LNCaP clone FGC (cell line): ENCODE measurements around the gene ADAM33.

Experiments used
- DNase-seq: peaks from one replicate; pipeline ENCODE4 v3.0.0-alpha.2; 2011; ENCODE audit warnings: low read depth
- H3K4me3 ChIP-seq: 2 replicates; pipeline ENCODE4 v1.5.1; 2011; ENCODE audit warnings: mild to moderate bottlenecking, low read depth, low read length, control low read depth
- TF ChIP-seq, protein P1 (sequence below): IDR thresholded peaks from 2 replicates; pipeline ENCODE4 v1.5.1; 2012; ENCODE audit warnings: mild to moderate bottlenecking; ENCODE audit not compliant: control insufficient read depth, insufficient read depth; ENCODE audit errors: extremely low read depth

The ADAM33 gene

DNA sequence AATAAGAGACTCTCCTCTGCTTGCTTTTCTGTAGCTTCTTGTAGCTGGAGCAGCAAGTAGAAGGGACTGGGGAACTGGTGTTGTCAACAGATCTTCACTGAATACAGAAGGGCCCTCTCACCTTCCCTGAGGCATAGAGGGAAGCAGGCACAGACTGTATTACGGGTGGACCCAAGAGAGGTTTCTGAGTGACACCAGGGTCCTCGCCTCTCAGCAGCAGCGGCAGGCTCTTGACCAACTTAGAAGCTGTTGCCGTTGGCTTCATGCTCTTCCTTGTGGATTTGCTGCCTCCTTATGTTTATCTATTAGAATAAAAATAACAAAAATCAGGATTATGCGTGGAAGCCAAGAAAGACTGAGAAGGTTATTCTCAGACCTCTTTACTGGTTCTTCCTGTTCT lies 50.3 kb downstream of the ADAM33 start:
- no peak for DNase-seq
- H3K4me3 ChIP-seq: no peak overlapping the region
- TF ChIP-seq, protein P1, sequence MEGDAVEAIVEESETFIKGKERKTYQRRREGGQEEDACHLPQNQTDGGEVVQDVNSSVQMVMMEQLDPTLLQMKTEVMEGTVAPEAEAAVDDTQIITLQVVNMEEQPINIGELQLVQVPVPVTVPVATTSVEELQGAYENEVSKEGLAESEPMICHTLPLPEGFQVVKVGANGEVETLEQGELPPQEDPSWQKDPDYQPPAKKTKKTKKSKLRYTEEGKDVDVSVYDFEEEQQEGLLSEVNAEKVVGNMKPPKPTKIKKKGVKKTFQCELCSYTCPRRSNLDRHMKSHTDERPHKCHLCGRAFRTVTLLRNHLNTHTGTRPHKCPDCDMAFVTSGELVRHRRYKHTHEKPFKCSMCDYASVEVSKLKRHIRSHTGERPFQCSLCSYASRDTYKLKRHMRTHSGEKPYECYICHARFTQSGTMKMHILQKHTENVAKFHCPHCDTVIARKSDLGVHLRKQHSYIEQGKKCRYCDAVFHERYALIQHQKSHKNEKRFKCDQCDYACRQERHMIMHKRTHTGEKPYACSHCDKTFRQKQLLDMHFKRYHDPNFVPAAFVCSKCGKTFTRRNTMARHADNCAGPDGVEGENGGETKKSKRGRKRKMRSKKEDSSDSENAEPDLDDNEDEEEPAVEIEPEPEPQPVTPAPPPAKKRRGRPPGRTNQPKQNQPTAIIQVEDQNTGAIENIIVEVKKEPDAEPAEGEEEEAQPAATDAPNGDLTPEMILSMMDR: no peak

DNA sequence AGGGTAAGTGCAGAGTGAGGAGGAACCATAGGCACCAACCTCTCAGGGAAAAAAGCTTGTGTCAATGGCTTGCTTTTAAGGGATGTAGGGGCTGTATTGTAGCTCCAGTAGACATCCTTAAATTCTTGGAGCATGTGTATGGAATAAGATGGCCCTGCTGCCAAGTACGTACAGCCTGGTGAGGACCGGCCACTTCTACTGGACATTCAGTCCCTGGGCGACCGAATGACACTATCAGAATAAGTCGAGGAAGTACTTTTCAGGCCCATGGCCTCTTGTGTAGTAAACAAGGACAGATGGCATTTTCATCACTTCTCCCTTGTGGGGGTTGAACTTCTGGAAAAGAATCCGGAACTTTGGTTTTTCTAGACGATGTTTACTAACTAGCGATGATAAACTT lies 51.4 kb downstream of the ADAM33 start:
- H3K4me3 ChIP-seq: no peak overlapping the region
- TF ChIP-seq, protein P1: no peak
- DNase-seq: no peak

DNA sequence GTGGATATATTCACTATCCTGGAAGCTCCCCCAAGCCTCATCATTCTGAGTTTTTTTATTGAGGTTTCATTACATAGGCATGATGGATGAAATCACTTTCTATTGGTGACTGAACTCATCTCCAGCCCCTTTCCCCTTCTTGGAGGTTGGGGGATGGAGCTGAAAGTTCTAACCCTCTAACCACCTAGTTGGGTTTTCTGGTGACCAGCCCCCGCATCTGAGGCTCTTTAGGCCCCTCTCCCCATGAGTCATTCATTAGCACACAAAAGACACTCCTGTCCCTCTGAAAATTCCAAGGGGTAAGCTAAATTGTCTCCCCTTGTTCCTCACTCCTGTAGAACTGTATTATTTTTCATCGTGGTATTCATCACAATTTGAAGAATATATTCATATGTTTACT lies 51.9 kb downstream of the ADAM33 start:
- DNase-seq: no peak
- no peak overlapping the region for H3K4me3 ChIP-seq
- TF ChIP-seq, protein P1: no peak

DNA sequence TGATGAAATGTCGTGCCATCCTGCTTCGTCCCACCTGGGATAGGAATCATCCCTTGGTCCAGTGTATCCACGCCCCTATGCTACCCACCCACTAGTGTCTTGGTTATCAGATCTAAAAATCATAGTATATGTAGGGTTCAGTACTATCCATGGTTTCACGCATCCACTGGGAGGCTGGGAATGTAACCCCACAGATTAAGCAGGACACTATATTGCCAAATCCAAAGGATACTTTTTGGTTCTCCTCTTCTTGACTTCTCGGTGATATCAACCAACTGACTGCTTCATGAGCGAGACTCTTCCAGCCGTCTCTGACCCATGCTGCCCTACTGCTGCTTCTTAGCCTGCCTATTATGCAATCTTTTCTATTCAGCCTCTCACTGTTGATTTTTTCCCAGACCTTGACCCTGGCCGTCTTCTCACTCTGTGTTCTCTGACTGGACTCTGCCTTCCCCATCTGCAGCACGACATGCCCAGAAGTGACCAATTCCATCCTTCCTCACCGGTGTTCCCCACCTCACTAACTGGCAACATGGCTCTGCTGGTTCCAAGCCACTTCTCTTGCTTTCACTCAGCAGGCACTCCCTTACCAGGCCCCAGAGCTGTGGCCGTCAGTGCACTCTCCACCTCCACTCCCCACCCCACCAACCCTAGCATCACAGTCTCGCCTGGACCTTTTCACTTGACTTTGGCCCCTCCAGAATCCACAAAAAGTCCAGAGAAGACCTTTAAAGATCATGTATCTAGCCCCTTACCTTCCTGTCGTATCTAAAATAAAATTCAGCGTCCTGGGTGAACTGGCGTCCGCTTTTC lies 53.1 kb downstream of the ADAM33 start:
- no peak overlapping the region for H3K4me3 ChIP-seq
- TF ChIP-seq, protein P1: no peak
- DNase-seq: no peak

DNA sequence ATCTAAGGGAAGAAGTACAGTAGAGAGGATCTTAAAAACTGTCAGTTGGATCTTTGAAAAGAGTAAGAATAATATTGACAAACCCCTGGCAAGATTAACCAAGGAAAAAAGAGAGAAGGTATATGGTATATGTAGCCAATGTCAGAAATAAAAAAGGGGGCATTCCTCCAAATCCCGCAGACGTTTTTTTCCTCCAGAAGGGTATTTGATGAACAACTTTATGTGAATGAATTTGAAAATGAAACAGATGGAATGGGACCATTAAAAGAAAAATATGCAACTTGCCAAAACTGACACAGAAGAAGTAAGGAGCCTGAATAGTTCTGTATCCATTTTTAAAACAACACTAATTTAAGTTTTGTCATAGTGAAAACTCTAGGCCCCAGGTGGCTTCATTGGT lies 54.3 kb downstream of the ADAM33 start:
- DNase-seq: no peak
- H3K4me3 ChIP-seq: no peak overlapping the region
- TF ChIP-seq, protein P1: no peak

DNA sequence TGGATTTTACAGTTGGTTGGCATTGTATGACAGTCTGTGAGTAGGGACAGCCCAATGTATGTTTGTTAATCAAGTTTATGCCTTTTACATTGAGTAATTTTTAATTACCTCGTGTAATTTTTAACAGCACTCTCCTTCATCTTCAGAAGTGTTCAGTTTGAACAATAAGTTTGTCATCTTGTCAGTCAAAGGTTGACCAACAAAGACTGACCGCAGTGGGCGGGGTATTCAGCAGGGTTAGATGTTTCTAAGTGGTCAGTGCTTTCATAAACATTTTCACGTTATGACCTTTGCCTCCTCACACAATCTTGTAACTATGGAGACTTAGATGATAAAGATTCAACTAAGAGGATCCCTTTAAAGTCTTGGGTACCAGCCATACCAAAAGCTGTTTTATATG lies 59.4 kb downstream of the ADAM33 start:
- TF ChIP-seq, protein P1: no peak
- no peak for DNase-seq

DNA sequence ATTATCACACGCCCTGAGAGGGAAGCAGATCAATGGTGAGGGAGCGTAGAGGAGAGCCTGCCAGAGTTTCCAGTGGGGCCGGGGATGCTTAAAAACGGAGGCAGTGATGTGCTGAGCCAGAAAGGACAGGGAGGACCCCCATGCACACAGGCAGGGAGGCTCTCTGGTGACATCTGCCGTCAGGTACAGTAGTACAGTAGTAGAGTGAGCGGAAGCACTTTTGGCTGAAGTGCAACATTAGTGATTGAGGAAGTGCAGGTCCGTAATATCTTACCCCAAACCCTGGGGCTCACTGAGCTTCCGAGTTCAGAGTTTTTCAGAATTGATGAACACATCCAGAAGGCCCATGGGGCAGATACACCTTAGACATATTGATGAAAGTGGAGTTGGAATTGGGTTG lies 60.7 kb downstream of the ADAM33 start:
- no peak overlapping the region for H3K4me3 ChIP-seq
- TF ChIP-seq, protein P1: 0 out of 2 replicates have a peak, but pooled peaks have one; percentile 3
- DNase-seq: no peak

More for the DNA sequence above, 59.4 kb downstream of the ADAM33 start:
- H3K4me3 ChIP-seq: no peak overlapping the region
